ENCODE data around the gene ZNF462.

ZNF462 gene

DNA sequence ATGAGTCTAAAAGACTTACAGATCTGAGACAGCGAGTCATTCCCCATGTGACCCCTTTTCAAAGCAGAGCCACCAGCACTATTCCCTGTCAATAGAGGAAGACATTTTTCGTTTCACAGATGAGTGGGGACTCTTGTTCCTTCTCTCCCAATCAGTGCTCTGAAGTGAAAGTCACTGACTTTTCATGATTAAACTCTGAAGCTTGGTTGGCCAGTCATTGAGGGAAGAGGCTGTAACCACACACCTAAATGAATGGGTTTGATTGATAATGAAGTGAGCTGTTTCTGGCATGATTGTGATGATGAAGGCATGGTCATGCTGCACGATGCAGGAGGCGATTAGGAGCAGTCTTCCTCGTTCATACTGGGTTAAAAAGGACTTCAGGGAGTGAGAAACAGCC, 171.9 kb downstream of the ZNF462 start:
- H3K4me1 Mint-ChIP-seq (ENCODE audit: low read depth): no peaks in the 10 kb centered on the region
- H3K27me3 Mint-ChIP-seq (ENCODE audit: low read depth): no peaks in the 10 kb centered on the region

DNA sequence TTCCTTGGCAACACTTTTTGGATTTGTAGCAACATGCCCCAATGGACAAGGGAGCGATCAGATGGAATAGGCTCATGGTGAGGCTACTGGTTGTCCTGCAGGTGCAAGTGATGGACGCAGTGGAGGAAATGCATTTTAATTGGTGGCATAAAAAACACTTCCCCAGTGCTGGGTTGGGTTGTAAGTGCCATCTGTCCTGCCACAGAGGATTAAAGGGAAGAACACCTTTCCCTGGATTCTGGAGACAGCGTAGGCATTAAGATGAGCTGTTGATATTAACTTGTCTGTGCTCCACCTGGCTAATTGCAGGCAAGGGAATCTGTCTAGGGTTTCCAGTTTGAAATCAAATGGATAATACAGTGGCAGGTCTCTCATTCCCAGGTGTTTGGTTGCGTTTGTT, 173.4 kb downstream of the ZNF462 start:
- no peak overlapping the region for H3K4me3 Mint-ChIP-seq
- H3K27me3 Mint-ChIP-seq (ENCODE audit: low read depth): no peaks in the 10 kb centered on the region
- no peaks in the 10 kb centered on the region for H3K4me1 Mint-ChIP-seq (ENCODE audit: low read depth)
- no peak overlapping the region for H3K27ac Mint-ChIP-seq
- peaks cover 8% of the 10 kb centered on the region for H3K9me3 Mint-ChIP-seq
- H3K36me3 Mint-ChIP-seq (ENCODE audit: low read depth): no peaks in the 10 kb centered on the region

More for the DNA sequence above, 171.9 kb downstream of the ZNF462 start:
- Mint-ChIP-seq H3K27ac (no peak overlapping the region), H3K36me3 (ENCODE audit: low read depth) (no peaks in the 10 kb centered on the region), H3K9me3 (peaks cover 8% of the 10 kb centered on the region), H3K4me3 (no peak overlapping the region)

DNA sequence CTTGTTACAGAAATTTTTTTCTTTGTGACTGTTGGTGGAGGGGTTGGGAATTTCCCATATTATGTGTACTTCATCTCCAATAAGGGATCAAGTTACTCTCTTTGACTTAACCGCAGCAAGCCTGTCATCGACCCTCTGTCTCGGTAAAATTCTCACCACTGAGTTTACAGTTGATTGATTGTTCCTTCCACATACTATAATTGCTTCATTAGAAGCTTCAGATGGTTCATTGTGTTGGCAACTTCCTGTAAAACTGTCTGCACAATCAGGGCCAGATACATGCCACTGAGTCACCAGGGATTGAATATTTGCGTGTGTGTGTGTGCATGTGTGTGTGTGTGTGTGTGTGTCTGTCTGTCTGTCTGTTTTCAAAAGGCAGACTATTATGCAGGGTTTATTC, 176.6 kb downstream of the ZNF462 start:
- Mint-ChIP-seq H3K4me1 (ENCODE audit: low read depth) (no peaks in the 10 kb centered on the region), H3K4me3 (no peak overlapping the region), H3K27me3 (ENCODE audit: low read depth) (no peaks in the 10 kb centered on the region), H3K27ac (no peak overlapping the region), H3K9me3 (no peaks in the 10 kb centered on the region), H3K36me3 (ENCODE audit: low read depth) (no peaks in the 10 kb centered on the region)

DNA sequence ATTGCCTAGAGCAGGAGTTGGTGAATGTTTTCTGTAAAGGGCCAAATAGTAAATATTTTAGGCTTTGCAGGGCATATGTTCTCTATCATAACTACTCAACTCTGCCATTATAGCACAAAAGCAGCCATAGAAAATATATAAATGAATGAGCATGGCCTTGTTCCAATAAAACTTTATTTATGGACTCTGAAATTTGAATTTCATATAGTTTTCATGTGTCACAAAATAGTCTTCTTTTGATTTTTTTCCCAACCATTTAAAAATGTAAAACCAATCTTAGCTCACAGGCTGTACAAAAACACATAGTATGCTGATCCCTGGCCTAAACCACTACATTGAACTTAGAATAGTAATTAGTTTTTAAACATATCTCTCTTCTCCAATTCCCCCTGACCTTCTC, 179.6 kb downstream of the ZNF462 start:
- Mint-ChIP-seq H3K36me3 (ENCODE audit: low read depth) (no peaks in the 10 kb centered on the region), H3K4me3 (no peak overlapping the region), H3K4me1 (ENCODE audit: low read depth) (no peaks in the 10 kb centered on the region), H3K27ac (no peak overlapping the region), H3K27me3 (ENCODE audit: low read depth) (no peaks in the 10 kb centered on the region), H3K9me3 (no peaks in the 10 kb centered on the region)

DNA sequence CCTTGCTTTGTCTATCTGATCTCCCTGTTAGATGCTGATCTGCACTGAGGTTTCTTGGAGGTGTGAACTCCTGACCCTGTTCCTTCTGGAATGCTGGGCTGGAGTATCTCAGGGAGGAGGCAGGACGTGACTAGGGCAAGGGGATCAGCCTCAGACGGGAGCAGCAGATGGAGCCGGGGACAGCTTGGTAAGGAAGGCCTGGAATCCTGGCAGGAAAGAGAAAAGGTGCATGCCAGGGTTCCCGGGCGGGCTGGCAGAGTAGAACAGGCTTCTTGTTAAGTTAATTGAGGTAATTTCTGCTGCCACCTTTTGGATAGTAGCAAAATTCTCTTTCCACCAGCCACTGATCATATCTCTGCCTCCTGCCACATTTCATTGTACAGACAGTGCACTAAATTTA, 180.9 kb downstream of the ZNF462 start:
- no peaks in the 10 kb centered on the region for H3K36me3 Mint-ChIP-seq (ENCODE audit: low read depth)
- no peak overlapping the region for H3K4me3 Mint-ChIP-seq
- no peak overlapping the region for H3K27ac Mint-ChIP-seq
- no peaks in the 10 kb centered on the region for H3K27me3 Mint-ChIP-seq (ENCODE audit: low read depth)
- no peaks in the 10 kb centered on the region for H3K4me1 Mint-ChIP-seq (ENCODE audit: low read depth)
- no peaks in the 10 kb centered on the region for H3K9me3 Mint-ChIP-seq

DNA sequence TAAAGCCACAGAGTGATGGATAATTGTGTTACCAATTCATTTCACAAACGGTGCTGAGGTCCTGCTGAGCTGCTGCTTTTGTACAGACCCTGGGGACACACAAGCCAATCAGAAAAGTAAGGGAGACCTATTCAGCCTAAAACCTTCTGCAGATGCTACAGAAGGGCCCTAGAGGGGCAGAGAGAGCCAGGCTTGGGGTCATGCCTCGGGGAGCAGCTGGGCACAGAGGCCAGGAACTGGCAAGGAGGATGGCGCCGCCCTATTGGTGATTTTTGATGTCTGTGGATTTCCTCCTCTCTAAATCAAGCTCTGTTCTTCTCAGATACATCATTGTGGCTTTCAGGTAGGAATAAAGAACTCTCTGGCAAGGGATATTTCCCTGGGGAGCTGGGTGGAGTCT, 181.9 kb downstream of the ZNF462 start:
- Mint-ChIP-seq H3K9me3 (no peaks in the 10 kb centered on the region), H3K4me1 (ENCODE audit: low read depth) (no peaks in the 10 kb centered on the region), H3K27me3 (ENCODE audit: low read depth) (no peaks in the 10 kb centered on the region), H3K27ac (no peak overlapping the region), H3K36me3 (ENCODE audit: low read depth) (no peaks in the 10 kb centered on the region), H3K4me3 (no peak overlapping the region)

DNA sequence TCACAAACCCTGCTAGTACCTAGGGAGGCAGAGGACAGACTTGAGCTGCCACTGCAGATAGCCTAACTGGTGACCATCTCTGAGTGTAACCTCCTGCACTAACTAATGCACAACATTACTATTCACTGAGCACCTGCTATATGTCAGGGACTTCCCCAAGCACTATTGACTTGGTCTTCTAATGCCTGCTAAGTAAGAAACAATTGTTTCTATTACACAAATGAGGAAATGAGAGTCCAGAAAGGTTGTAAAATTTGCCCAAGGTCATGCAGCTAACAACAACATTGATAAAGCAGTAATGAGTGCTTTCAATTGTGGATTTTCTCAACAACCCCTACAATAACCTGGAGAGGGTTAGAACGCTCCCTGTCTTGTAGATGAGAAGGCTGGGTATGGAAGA, 183.7 kb downstream of the ZNF462 start:
- Mint-ChIP-seq H3K4me1 (ENCODE audit: low read depth) (no peaks in the 10 kb centered on the region), H3K36me3 (ENCODE audit: low read depth) (no peaks in the 10 kb centered on the region), H3K4me3 (no peak overlapping the region), H3K27ac (no peak overlapping the region), H3K9me3 (no peaks in the 10 kb centered on the region), H3K27me3 (ENCODE audit: low read depth) (no peaks in the 10 kb centered on the region)

DNA sequence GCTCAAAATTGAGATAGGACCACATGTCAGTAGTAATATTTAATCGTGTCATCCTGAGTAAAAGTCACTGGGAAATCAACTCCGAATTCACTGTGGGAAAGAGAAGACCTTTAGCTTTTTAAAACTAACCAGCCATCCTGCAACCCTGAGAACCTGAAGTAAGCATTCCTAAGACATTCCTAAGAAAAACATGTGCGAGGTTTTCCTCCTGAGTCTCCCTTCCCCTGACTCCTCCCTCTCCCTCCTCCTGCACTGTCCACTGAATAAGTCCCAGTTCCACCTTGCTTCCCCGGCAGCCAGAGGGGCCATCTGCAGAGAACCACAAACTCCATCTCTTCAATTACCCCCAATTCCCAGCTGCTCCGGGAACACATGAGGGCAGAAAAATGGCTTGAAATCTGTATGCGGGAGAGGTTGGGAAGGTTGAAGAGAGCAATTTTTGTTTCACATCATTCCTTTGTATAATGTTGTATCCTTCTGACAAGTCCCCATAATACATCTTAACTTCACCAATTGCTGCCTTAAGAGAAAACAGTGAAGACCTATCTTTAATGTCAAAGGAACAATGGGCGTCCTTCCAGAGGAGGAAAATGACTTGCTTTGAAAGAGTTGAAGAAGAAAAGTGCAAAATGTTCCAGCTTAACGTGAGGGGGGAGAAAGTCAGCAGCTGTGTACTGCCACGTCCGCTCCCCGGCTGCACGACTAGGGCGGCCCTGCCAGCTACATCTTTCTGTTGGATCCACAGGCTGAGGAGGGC, 186.3 kb downstream of the ZNF462 start:
- Mint-ChIP-seq H3K27me3 (ENCODE audit: low read depth) (no peaks in the 10 kb centered on the region), H3K4me1 (ENCODE audit: low read depth) (no peaks in the 10 kb centered on the region), H3K27ac (no peak overlapping the region), H3K4me3 (no peak overlapping the region), H3K9me3 (no peaks in the 10 kb centered on the region), H3K36me3 (ENCODE audit: low read depth) (no peaks in the 10 kb centered on the region)

DNA sequence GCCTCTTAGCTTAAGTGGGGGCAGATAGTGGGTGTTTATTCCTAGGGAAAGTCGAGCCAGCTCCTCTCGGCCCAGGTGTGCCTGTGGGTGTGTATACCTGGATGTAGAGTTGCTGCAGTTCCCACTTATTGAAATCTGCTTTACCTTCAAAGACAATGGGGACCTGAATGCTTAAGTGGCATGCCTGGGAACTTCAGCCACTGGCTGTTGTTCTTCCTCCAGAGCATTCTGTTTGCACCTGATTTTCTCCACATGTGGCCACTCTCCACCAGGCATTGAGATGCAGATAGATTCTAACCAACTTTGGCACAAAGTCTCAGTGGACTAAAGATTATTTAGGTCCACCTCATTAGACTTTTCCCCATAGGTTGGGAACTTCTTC, 186.8 kb downstream of the ZNF462 start:
- no peaks in the 10 kb centered on the region for H3K27me3 Mint-ChIP-seq (ENCODE audit: low read depth)
- no peaks in the 10 kb centered on the region for H3K9me3 Mint-ChIP-seq
- H3K36me3 Mint-ChIP-seq (ENCODE audit: low read depth): no peaks in the 10 kb centered on the region
- no peak overlapping the region for H3K4me3 Mint-ChIP-seq
- no peaks in the 10 kb centered on the region for H3K4me1 Mint-ChIP-seq (ENCODE audit: low read depth)
- no peak overlapping the region for H3K27ac Mint-ChIP-seq

DNA sequence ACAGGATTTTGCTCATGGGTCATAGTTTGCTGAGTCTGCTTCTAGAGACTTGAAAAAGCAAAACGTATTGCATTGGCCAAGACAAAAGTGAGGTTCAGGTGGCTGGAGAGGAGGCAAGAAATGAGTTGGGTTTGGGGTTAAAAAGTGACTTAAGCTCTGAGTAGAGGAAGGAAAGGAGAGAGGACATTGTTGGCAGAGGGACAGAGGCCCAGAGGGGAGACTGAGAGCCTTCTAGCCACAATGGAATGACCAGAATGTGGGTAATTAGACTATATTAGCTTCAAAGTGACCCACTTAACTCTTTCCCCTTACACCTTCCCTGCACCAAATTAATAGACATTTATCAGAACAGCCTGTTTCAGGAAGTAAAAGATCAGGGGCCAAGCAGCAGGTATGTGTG, 188.4 kb downstream of the ZNF462 start:
- H3K4me3 Mint-ChIP-seq: no peak overlapping the region

DNA sequence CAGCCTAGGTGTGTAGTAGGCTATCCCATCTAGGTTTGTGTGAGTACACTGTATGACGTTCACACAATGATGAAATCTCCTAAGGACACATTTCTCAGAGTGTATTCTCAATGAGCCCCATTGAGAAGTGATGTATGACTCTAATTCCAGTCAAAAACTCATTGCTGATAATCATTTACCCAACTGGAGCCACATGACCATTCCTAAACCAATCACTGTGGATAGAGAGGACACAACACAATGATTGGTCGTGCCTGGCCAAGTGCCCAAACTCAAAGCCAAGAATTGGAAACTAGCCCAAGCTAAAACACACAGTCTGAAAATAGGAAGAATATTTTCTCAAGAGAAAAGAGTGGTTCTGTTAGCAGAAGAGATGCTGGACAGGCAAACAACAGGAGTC, 191.2 kb downstream of the ZNF462 start:
- Mint-ChIP-seq H3K4me1 (ENCODE audit: low read depth) (no peaks in the 10 kb centered on the region), H3K9me3 (no peaks in the 10 kb centered on the region), H3K27ac (no peak overlapping the region), H3K36me3 (ENCODE audit: low read depth) (no peaks in the 10 kb centered on the region), H3K4me3 (no peak overlapping the region), H3K27me3 (ENCODE audit: low read depth) (no peaks in the 10 kb centered on the region)

More for the DNA sequence above, 188.4 kb downstream of the ZNF462 start:
- H3K9me3 Mint-ChIP-seq: no peaks in the 10 kb centered on the region
- H3K27me3 Mint-ChIP-seq (ENCODE audit: low read depth): no peaks in the 10 kb centered on the region
- no peaks in the 10 kb centered on the region for H3K36me3 Mint-ChIP-seq (ENCODE audit: low read depth)
- H3K4me1 Mint-ChIP-seq (ENCODE audit: low read depth): no peaks in the 10 kb centered on the region
- H3K27ac Mint-ChIP-seq: no peak overlapping the region

DNA sequence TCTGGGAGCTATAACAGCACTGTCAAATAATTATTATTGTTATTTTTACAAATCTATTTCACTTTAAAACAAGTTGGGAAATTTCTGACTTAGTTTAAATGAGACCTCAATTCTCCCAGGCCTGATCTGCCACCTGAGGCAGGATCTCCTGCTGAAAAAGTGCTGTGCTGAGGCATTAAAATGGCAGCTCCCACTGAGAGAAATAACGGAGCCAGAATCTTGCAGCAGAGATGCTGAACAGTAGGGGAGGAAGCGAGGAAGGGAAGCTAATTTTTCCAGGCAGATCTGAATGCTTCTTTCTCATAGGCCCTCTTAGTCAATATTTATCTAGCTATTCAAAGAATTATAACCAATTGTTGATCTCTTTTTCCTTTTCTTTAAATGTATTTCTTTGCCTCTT, 196.3 kb downstream of the ZNF462 start:
- Mint-ChIP-seq H3K9me3 (no peaks in the 10 kb centered on the region), H3K27ac (no peak overlapping the region), H3K27me3 (ENCODE audit: low read depth) (no peaks in the 10 kb centered on the region), H3K4me3 (no peak overlapping the region), H3K36me3 (ENCODE audit: low read depth) (no peaks in the 10 kb centered on the region), H3K4me1 (ENCODE audit: low read depth) (no peaks in the 10 kb centered on the region)

DNA sequence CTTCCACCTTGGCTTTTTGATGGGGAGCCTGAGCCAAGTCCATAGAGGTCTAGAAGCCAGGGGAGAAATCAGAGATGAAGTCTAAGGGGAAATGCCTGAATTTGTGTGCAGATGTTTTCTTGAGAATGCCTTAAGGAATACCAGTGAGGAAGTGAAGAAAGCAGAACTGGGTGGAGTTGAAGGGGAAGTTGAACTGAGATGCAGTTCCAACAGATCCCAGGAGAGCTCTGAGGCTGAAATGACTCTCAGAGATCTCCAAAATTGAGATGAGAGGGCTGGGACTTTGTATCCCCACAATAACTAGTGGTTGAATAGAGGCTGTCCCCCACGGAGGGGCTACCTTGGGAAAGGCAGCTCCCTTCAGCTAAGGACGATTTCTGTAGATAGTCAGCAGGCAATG, 197.1 kb downstream of the ZNF462 start:
- no peaks in the 10 kb centered on the region for H3K9me3 Mint-ChIP-seq

More for the DNA sequence above, 197.1 kb downstream of the ZNF462 start:
- H3K36me3 Mint-ChIP-seq (ENCODE audit: low read depth): no peaks in the 10 kb centered on the region
- no peaks in the 10 kb centered on the region for H3K27me3 Mint-ChIP-seq (ENCODE audit: low read depth)
- H3K27ac Mint-ChIP-seq: no peak overlapping the region
- no peak overlapping the region for H3K4me3 Mint-ChIP-seq
- no peaks in the 10 kb centered on the region for H3K4me1 Mint-ChIP-seq (ENCODE audit: low read depth)
